BJ (cell line): ENCODE measurements around the gene FAM170B. TPM values are rescaled to one million over a fixed set of nuclear protein-coding genes. Genes with fewer than 3 reads are reported as not detected.

ENCODE experiments used
- CTCF ChIA-PET: fragments of 350-600 bp; formaldehyde crosslinking; extraction: SDS; loops from one replicate; lab custom pipeline; 2021; ENCODE audit warnings: antibody characterized with exemption, inconsistent platforms; lab: Yijun Ruan, JAX
- POLR2A ChIA-PET: fragments of 300-600 bp; sonication (Branson Sonifier 250); formaldehyde crosslinking; extraction: SDS; loops from one replicate; lab custom pipeline; 2021; ENCODE audit warnings: antibody characterized with exemption; lab: Charles Lee
- DNase-seq: peaks from one replicate; pipeline ENCODE4 v3.0.0-alpha.2; 2011; ENCODE audit warnings: low read depth
- H3K27me3 ChIP-seq: 2 replicates; pipeline ENCODE4 v1.6.0; 2011; ENCODE audit warnings: low read length; ENCODE audit not compliant: control insufficient read depth, insufficient read depth
- H3K36me3 ChIP-seq: 2 replicates; pipeline ENCODE4 v1.5.1; 2011; ENCODE audit warnings: low read length; ENCODE audit not compliant: control insufficient read depth, insufficient read depth
- H3K4me3 ChIP-seq: 2 replicates; pipeline ENCODE4 v1.5.1; 2011; ENCODE audit warnings: low read depth, mild to moderate bottlenecking, control low read depth, low read length
- polyA plus RNA-seq: library from polyadenylated mRNA; depleted of rRNA; stranded (reverse); fragments of >200 nt; gene quantifications from 2 replicates; pipeline ENCODE4 v1.2.3, GENCODE V29; 2011
- TF ChIP-seq, protein P1 (sequence below): IDR thresholded peaks from 2 replicates; pipeline ENCODE4 v1.5.1; 2011; ENCODE audit warnings: low read depth, mild to moderate bottlenecking, control low read depth, inconsistent platforms, low read length, moderate library complexity; ENCODE audit not compliant: insufficient read depth

FAM170B gene
- polyA plus RNA-seq, 1 experiment, result not detected

DNA sequence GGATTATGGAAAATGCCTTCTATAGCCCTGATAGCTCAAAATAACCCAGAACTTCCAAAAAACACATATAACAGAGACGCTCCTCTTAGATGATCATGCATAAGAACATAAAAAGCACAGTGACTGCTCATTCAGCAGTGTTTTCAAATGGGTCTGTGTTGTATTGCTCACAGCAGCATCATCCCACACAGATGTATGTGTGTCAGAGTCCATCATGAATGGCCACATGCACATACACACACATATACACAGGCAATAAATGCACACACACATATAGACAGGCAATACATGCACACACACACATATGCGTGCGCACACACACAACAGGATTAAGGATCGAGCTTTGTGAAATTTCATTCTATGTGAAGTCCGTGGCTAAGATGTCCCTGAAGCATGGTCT, 28.2 kb upstream of the FAM170B start:
- TF ChIP-seq, protein P1, sequence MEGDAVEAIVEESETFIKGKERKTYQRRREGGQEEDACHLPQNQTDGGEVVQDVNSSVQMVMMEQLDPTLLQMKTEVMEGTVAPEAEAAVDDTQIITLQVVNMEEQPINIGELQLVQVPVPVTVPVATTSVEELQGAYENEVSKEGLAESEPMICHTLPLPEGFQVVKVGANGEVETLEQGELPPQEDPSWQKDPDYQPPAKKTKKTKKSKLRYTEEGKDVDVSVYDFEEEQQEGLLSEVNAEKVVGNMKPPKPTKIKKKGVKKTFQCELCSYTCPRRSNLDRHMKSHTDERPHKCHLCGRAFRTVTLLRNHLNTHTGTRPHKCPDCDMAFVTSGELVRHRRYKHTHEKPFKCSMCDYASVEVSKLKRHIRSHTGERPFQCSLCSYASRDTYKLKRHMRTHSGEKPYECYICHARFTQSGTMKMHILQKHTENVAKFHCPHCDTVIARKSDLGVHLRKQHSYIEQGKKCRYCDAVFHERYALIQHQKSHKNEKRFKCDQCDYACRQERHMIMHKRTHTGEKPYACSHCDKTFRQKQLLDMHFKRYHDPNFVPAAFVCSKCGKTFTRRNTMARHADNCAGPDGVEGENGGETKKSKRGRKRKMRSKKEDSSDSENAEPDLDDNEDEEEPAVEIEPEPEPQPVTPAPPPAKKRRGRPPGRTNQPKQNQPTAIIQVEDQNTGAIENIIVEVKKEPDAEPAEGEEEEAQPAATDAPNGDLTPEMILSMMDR, result no peak
- no peak for DNase-seq
- no peaks in the 10 kb centered on the region for H3K36me3 ChIP-seq
- no peaks in the 10 kb centered on the region for H3K27me3 ChIP-seq
- ChIA-PET POLR2A (no interaction called here), CTCF (interaction anchor here (0.8 to 5.0 kb wide), 19 partner anchors 9 to 506 kb away, joined by 3 to 45 read pairs (median 6); no protein-coding TSS in a partner anchor)
- no peak overlapping the region for H3K4me3 ChIP-seq

GRCh38 chr10:49161411-49161997, 27.7 kb upstream of the FAM170B start:
- TF ChIP-seq, protein P1, result peak; percentile 63
- POLR2A ChIA-PET, result interaction anchor here (0.5 kb wide), 1 partner anchor 181 kb away, joined by 4 read pairs; no protein-coding TSS in a partner anchor

GRCh38 chr10:49160814-49161213, 27.0 kb upstream of the FAM170B start:
- TF ChIP-seq, protein P1, result no peak
- ChIA-PET CTCF (interaction anchor here (0.6 to 5.0 kb wide), 11 partner anchors 8 to 505 kb away, joined by 3 to 45 read pairs (median 8); no protein-coding TSS in a partner anchor), POLR2A (no interaction called here)
- H3K27me3 ChIP-seq, result no peaks in the 10 kb centered on the region
- no peak for DNase-seq
- H3K4me3 ChIP-seq, result no peak overlapping the region
- no peaks in the 10 kb centered on the region for H3K36me3 ChIP-seq

More at GRCh38 chr10:49161411-49161997, 27.7 kb upstream of the FAM170B start:
- no peak overlapping the region for H3K4me3 ChIP-seq
- CTCF ChIA-PET, result interaction anchor here (0.6 to 5.0 kb wide), 21 partner anchors 8 to 505 kb away, joined by 3 to 45 read pairs (median 5); no protein-coding TSS in a partner anchor
- DNase-seq, result no peak
- H3K36me3 ChIP-seq, result no peaks in the 10 kb centered on the region
- no peaks in the 10 kb centered on the region for H3K27me3 ChIP-seq

- ChIA-PET POLR2A (no interaction called here), CTCF (no interaction called here)
- DNase-seq, result no peak
- TF ChIP-seq, protein P1, result no peak
- Histone ChIP-seq H3K36me3 (no peaks in the 10 kb centered on the region), H3K4me3 (no peak overlapping the region), H3K27me3 (no peaks in the 10 kb centered on the region)
Observed at GRCh38 chr10:49160110-49160509, 26.3 kb upstream of the FAM170B start.

DNA sequence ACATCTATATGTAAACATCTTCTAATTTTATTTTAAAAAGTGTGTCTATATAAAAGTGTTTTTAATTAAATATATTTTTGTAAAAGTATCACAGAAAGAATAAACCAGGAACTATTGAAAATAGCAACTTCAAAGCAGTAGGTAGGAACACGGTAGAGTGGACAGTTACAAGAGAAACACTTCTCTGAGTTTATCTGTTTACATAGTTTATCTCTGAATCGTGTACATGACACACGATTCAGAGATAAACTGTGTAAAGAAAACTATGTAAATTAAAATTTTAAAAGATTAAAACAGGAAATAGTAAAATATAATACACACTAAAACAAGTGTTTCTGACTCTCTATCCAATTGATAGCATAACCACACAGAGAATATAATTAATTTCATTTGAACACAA, 25.1 kb upstream of the FAM170B start:
- ChIA-PET CTCF (interaction anchor here (1.6 kb wide), 1 partner anchor 177 kb away, joined by 3 read pairs; no protein-coding TSS in a partner anchor), POLR2A (no interaction called here)
- TF ChIP-seq, protein P1, result no peak
- H3K27me3 ChIP-seq, result no peaks in the 10 kb centered on the region
- H3K36me3 ChIP-seq, result no peaks in the 10 kb centered on the region
- no peak for DNase-seq
- H3K4me3 ChIP-seq, result no peak overlapping the region
